Measurements from ENCODE around the gene COPE.

- TF ChIP-seq POLR2A (IDR thresholded peaks at IDR 0.05; ENCODE audit: low read depth, low read length), result no peak
- no peak for TF ChIP-seq CTCF (conservative IDR thresholded peaks at IDR 0.05; ENCODE audit: low read depth, low read length)
- TF ChIP-seq USF2 (IDR thresholded peaks at IDR 0.05; ENCODE audit: low read depth, low read length), result no peak
- TF ChIP-seq NFE2L2 (IDR thresholded peaks at IDR 0.05; ENCODE audit: low read depth, low read length), result no peak
- TF ChIP-seq SMC3 (IDR thresholded peaks at IDR 0.05; ENCODE audit: low read depth, low read length), result no peak
- TF ChIP-seq CEBPB (IDR thresholded peaks at IDR 0.05; ENCODE audit: low read depth, low read length), result no peak
- no peak for TF ChIP-seq RFX5 (IDR thresholded peaks at IDR 0.05; ENCODE audit: low read depth, low read length)
- TF ChIP-seq MAFK (IDR thresholded peaks at IDR 0.05; ENCODE audit: low read depth, low read length), result no peak
- TF ChIP-seq FOS (IDR thresholded peaks at IDR 0.05; ENCODE audit: low read depth, low read length), result no peak
- no peak for TF ChIP-seq RAD21 (IDR thresholded peaks at IDR 0.05; ENCODE audit: low read length)
Measured at GRCh38 chr19:18896421-18896841, 22.8 kb downstream of the COPE start.
